CD14-positive monocyte (primary cell): ENCODE data around the gene INPP4B. TPM values are rescaled to one million over a fixed set of nuclear protein-coding genes. Genes with fewer than 3 reads are reported as not detected.

Source experiments
- DNase-seq, 3 donors: peaks; one replicate each; pipeline ENCODE4 v3.0.0-alpha.2; 2011 to 2022
- H2AFZ ChIP-seq: 2 replicates; pipeline ENCODE4 v1.6.0; 2012; ENCODE audit warnings: mild to moderate bottlenecking, low read depth, low read length, inconsistent platforms; ENCODE audit not compliant: insufficient read depth, poor library complexity, severe bottlenecking
- H3K27ac ChIP-seq, 2 donors: 1 replicate in 1 of 2; 2 replicates in 1 of 2; pipeline ENCODE4 v1.5.1; 2012 to 2013; ENCODE audit warnings: low read length in 2 of 2, control low read depth in 1 of 2, inconsistent platforms in 1 of 2, low read depth in 1 of 2, mild to moderate bottlenecking in 1 of 2
- H3K27me3 ChIP-seq, 2 donors: one replicate each; pipeline versions ENCODE4 v1.6.0 to v1.6.1; 2011 to 2013; ENCODE audit warnings: low read length in 2 of 2; ENCODE audit not compliant: control insufficient read depth in 2 of 2, insufficient read depth in 2 of 2
- H3K36me3 ChIP-seq, 2 donors: replicated peaks in 1 of 2; 1 replicate in 1 of 2; 2 replicates in 1 of 2; pipeline versions ENCODE4 v1.5.1 to v1.6.1; 2012 to 2013; ENCODE audit warnings: low read length in 2 of 2, control low read depth in 1 of 2, inconsistent platforms in 1 of 2, mild to moderate bottlenecking in 1 of 2; ENCODE audit not compliant: insufficient read depth in 2 of 2, control insufficient read depth in 1 of 2
- H3K4me1 ChIP-seq, 2 donors: 1 replicate in 1 of 2; 2 replicates in 1 of 2; pipeline versions ENCODE4 v1.5.1 to v1.6.1; 2012 to 2013; ENCODE audit warnings: low read length in 2 of 2, control low read depth in 1 of 2, inconsistent platforms in 1 of 2, mild to moderate bottlenecking in 1 of 2, moderate library complexity in 1 of 2; ENCODE audit not compliant: insufficient read depth in 2 of 2, control insufficient read depth in 1 of 2
- H3K4me2 ChIP-seq: replicated peaks from 2 replicates; pipeline ENCODE3; 2012; ENCODE audit warnings: low read length, moderate library complexity, mild to moderate bottlenecking; ENCODE audit not compliant: poor library complexity, severe bottlenecking; ENCODE audit errors: extremely low read depth
- H3K4me3 ChIP-seq, 3 experiments: fragments of 200-600 bp in 1 of 3; sonication (generic) in 1 of 3; replicated peaks in 1 of 3; 1 replicate in 2 of 3; 2 replicates in 1 of 3; pipeline ENCODE4 v1.5.1; 2011 to 2013; ENCODE audit warnings: low read length in 3 of 3, mild to moderate bottlenecking in 3 of 3, control low read depth in 2 of 3, low read depth in 2 of 3, inconsistent platforms in 1 of 3, moderate library complexity in 1 of 3
- H3K79me2 ChIP-seq: 2 replicates; pipeline ENCODE4 v1.6.0; 2012; ENCODE audit warnings: mild to moderate bottlenecking, control low read depth, inconsistent platforms, low read length, moderate library complexity; ENCODE audit not compliant: insufficient read depth
- H3K9ac ChIP-seq: 2 replicates; pipeline ENCODE4 v1.6.0; 2017; ENCODE audit warnings: low read length, mild to moderate bottlenecking; ENCODE audit not compliant: insufficient read depth, poor library complexity, severe bottlenecking
- H3K9me3 ChIP-seq, 2 donors: replicated peaks in 1 of 2; 1 replicate in 1 of 2; 2 replicates in 1 of 2; pipeline versions ENCODE4 v1.5.1 to v1.6.1; 2012 to 2013; ENCODE audit warnings: low read length in 2 of 2, control low read depth in 1 of 2; ENCODE audit not compliant: control insufficient read depth in 1 of 2, insufficient read depth in 1 of 2
- H4K20me1 ChIP-seq: 2 replicates; pipeline ENCODE4 v1.6.0; 2012; ENCODE audit warnings: mild to moderate bottlenecking, low read length, control low read depth, moderate library complexity; ENCODE audit not compliant: insufficient read depth
- H3K27ac Mint-ChIP-seq, 7 donors: one replicate each; pipeline ENCODE4 v1.8.0; 2020; ENCODE audit warnings: mild to moderate bottlenecking in 7 of 7, mixed read lengths in 7 of 7, moderate library complexity in 6 of 7, inconsistent platforms in 2 of 7
- H3K27me3 Mint-ChIP-seq, 3 donors: one replicate each; pipeline ENCODE4 v1.8.0; 2021 to 2022; ENCODE audit warnings: low read depth in 3 of 3, mild to moderate bottlenecking in 3 of 3, mixed read lengths in 3 of 3, moderate library complexity in 3 of 3, inconsistent platforms in 1 of 3
- H3K36me3 Mint-ChIP-seq, 2 donors: one replicate each; pipeline ENCODE4 v1.8.0; 2020; ENCODE audit warnings: mixed read lengths in 2 of 2, inconsistent platforms in 1 of 2, mild to moderate bottlenecking in 1 of 2
- H3K4me1 Mint-ChIP-seq: one replicate; pipeline ENCODE4 v1.8.0; 2020; ENCODE audit warnings: mild to moderate bottlenecking, mixed read lengths
- H3K4me3 Mint-ChIP-seq, 2 donors: one replicate each; pipeline ENCODE4 v1.8.0; 2020; ENCODE audit warnings: mild to moderate bottlenecking in 2 of 2, mixed read lengths in 2 of 2, moderate library complexity in 1 of 2
- H3K9me3 Mint-ChIP-seq, 7 donors: one replicate each; pipeline ENCODE4 v1.8.0; 2020 to 2022; ENCODE audit warnings: mixed read lengths in 7 of 7, mild to moderate bottlenecking in 6 of 7, moderate library complexity in 6 of 7, inconsistent platforms in 2 of 7
- CTCF ChIP-seq: fragments of 200-600 bp; IDR thresholded peaks from one replicate; pipeline ENCODE4 v1.8.0; 2022; ENCODE audit warnings: antibody characterized with exemption, mild to moderate bottlenecking
- WGBS: methylation state at CpG from one replicate; pipeline ENCODE4 v1.1.5; 2013; ENCODE audit warnings: missing lambda C conversion rate; ENCODE audit not compliant: insufficient coverage; 5-methylcytosine and 5-hydroxymethylcytosine counted together
- intact Hi-C, 2 donors: fragments of 100-400 bp; cut with micrococcal nuclease; formaldehyde crosslinking; loops; one replicate each; pipeline versions ENCODE4 v1.15.0 to v1.15.1; 2023
- polyA plus RNA-seq, 3 donors: library from polyadenylated mRNA; depleted of rRNA in 1 of 3; unstranded in 2 of 3; stranded (reverse) in 1 of 3; fragments of 300-500 nt in 2 of 3; fragments of >200 nt in 1 of 3; fragmentation: Illumina TruSeq in 2 of 3; gene quantifications; 1 replicate in 2 of 3; 2 replicates in 1 of 3; pipeline ENCODE4 v1.2.3, GENCODE V29; 2012 to 2021

The INPP4B gene
- polyA plus RNA-seq, 3 donors: 0.13 to 0.38 (median 0.22) TPM

- no peaks in the 10 kb centered on the region for H3K79me2 ChIP-seq
- WGBS: 89% methylated on average over 1 of the region's 1 CpG
- intact Hi-C loops: no loop called here
Measured at GRCh38 chr4:142741995-142742394, 104.1 kb downstream of the INPP4B start.

GRCh38 chr4:142728233-142728632, 117.9 kb downstream of the INPP4B start:
- peaks cover 0 to 2% (median 1%) of the 10 kb centered on the region in 3 donors for H3K27me3 Mint-ChIP-seq
- Histone ChIP-seq H3K79me2 (no peaks in the 10 kb centered on the region), H2AFZ (no peak overlapping the region), H3K4me2 (no peak overlapping the region), H3K36me3 (no peaks in the 10 kb centered on the region), H3K4me1 (no peaks in the 10 kb centered on the region), H3K27me3 (no peaks in the 10 kb centered on the region), H3K9me3 (no peaks in the 10 kb centered on the region), H3K9ac (no peak overlapping the region), H3K4me3 (no peak overlapping the region), H3K27ac (no peak overlapping the region), H4K20me1 (no peaks in the 10 kb centered on the region)
- H3K27ac Mint-ChIP-seq: no peak overlapping the region
- no peak for TF ChIP-seq CTCF
- intact Hi-C loops: no loop called here
- no peak overlapping the region for H3K4me3 Mint-ChIP-seq
- no CpG with 5 or more reads among the region's 2 CpGs for WGBS
- H3K36me3 Mint-ChIP-seq: no peaks in the 10 kb centered on the region
- no peaks in the 10 kb centered on the region for H3K9me3 Mint-ChIP-seq
- DNase-seq: no peak
- no peaks in the 10 kb centered on the region for H3K4me1 Mint-ChIP-seq

More at GRCh38 chr4:142741995-142742394, 104.1 kb downstream of the INPP4B start:
- TF ChIP-seq CTCF: no peak
- Histone ChIP-seq H3K36me3 (no peaks in the 10 kb centered on the region), H3K4me3 (no peak overlapping the region), H3K9me3 (peaks cover 2 to 4% of the 10 kb centered on the region in 2 donors), H3K4me2 (no peak overlapping the region), H2AFZ (no peak overlapping the region), H3K4me1 (no peaks in the 10 kb centered on the region), H3K9ac (no peak overlapping the region), H4K20me1 (no peaks in the 10 kb centered on the region), H3K27ac (no peak overlapping the region), H3K27me3 (no peaks in the 10 kb centered on the region)
- Mint-ChIP-seq H3K4me1 (no peaks in the 10 kb centered on the region), H3K27me3 (peaks cover 0 to 1% (median 0%) of the 10 kb centered on the region in 3 donors), H3K36me3 (no peaks in the 10 kb centered on the region), H3K4me3 (no peak overlapping the region), H3K27ac (no peak overlapping the region), H3K9me3 (peaks cover 3 to 7% (median 4%) of the 10 kb centered on the region in 7 donors)
- DNase-seq: no peak
